Measurements from ENCODE around the gene REV3L.
A peak's percentile ranks its signal among the peaks of the same experiment; 100 is the strongest.

Gene REV3L

GRCh38 chr6:111417946-111418345, 65.1 kb downstream of the REV3L start:
- DNase-seq: no peak

- DNase-seq: no peak
Observed at GRCh38 chr6:111417181-111417585, 65.8 kb downstream of the REV3L start.

- no peak for DNase-seq
Observed at GRCh38 chr6:111416529-111416928, 66.5 kb downstream of the REV3L start.

- no peak for DNase-seq
Observed at GRCh38 chr6:111414373-111414772, 68.6 kb downstream of the REV3L start.

GRCh38 chr6:111411978-111412566, 70.9 kb downstream of the REV3L start:
- DNase-seq: no peak

- DNase-seq: no peak
Observed at GRCh38 chr6:111411046-111411445, 72.0 kb downstream of the REV3L start.

- DNase-seq: no peak
Observed at GRCh38 chr6:111410371-111410770, 72.6 kb downstream of the REV3L start.

GRCh38 chr6:111409430-111409829, 73.6 kb downstream of the REV3L start:
- no peak for DNase-seq

GRCh38 chr6:111407686-111408085, 75.3 kb downstream of the REV3L start:
- no peak for DNase-seq

- peak; percentile 22 for DNase-seq
Observed at GRCh38 chr6:111406200-111406721, 76.8 kb downstream of the REV3L start.

- DNase-seq: no peak
Observed at GRCh38 chr6:111403388-111403787, 79.6 kb downstream of the REV3L start.

GRCh38 chr6:111399626-111400025, 83.4 kb downstream of the REV3L start:
- no peak for DNase-seq

- DNase-seq: no peak
Observed at GRCh38 chr6:111388681-111389080, 94.3 kb downstream of the REV3L start.

- DNase-seq: no peak
Observed at GRCh38 chr6:111382476-111383294, 100.3 kb downstream of the REV3L start.

GRCh38 chr6:111381728-111382127, 101.3 kb downstream of the REV3L start:
- DNase-seq: no peak

- DNase-seq: no peak
Observed at GRCh38 chr6:111381123-111381522, 101.9 kb downstream of the REV3L start.

GRCh38 chr6:111379831-111380230, 103.2 kb downstream of the REV3L start:
- no peak for DNase-seq

GRCh38 chr6:111379302-111379701, 103.7 kb downstream of the REV3L start:
- no peak for DNase-seq

GRCh38 chr6:111377558-111378120, 105.4 kb downstream of the REV3L start:
- DNase-seq: no peak

- DNase-seq: no peak
Observed at GRCh38 chr6:111367393-111368088, 115.5 kb downstream of the REV3L start.

- DNase-seq: peak; percentile 3
Observed at GRCh38 chr6:111361648-111362047, 121.4 kb downstream of the REV3L start.

- no peak for DNase-seq
Observed at GRCh38 chr6:111358454-111358853, 124.6 kb downstream of the REV3L start.

- no peak for DNase-seq
Observed at GRCh38 chr6:111357705-111358104, 125.3 kb downstream of the REV3L start.
